GM19328 (cell line): ENCODE data around the gene DUOX1.

Source experiments
- ATAC-seq: cut with Tn5 transposase; IDR thresholded peaks from one replicate; pipeline ENCODE4 v1.9.1; 2021; ENCODE audit warnings: mild to moderate bottlenecking, moderate library complexity; ENCODE audit not compliant: unreplicated experiment

Gene DUOX1

GRCh38 chr15:45139770-45140169 is 10.0 kb downstream of the DUOX1 start:
- ATAC-seq = no peak

- no peak for ATAC-seq
These were observed 10.9 kb downstream of the DUOX1 start for GRCh38 chr15:45140557-45141250.

- ATAC-seq = no peak
These were observed 11.6 kb downstream of the DUOX1 start for GRCh38 chr15:45141386-45141785.

DNA sequence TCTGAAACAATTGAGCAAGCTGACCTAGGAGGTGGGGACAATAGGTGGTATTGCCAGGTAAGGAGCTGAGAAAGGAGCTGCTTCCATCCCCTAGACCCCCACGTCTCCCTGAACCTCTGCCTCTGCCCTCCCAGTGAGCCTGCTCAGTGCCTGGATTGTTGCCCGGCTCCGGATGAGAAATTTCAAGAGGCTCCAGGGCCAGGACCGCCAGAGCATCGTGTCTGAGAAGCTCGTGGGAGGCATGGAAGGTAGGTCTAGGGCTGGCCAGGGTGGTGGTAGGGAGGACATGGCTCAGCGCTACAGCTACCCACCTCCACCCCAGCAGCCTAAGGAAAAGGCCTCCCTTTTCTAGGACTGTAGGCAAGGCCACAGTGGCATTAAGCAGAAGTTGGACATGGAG is 13.3 kb downstream of the DUOX1 start:
- no peak for ATAC-seq

GRCh38 chr15:45143946-45144345 is 14.2 kb downstream of the DUOX1 start:
- no peak for ATAC-seq

GRCh38 chr15:45144775-45145174 is 15.0 kb downstream of the DUOX1 start:
- no peak for ATAC-seq

- no peak for ATAC-seq
These were observed 16.6 kb downstream of the DUOX1 start for GRCh38 chr15:45146405-45146804.

GRCh38 chr15:45147606-45148005 is 17.8 kb downstream of the DUOX1 start:
- ATAC-seq = no peak

DNA sequence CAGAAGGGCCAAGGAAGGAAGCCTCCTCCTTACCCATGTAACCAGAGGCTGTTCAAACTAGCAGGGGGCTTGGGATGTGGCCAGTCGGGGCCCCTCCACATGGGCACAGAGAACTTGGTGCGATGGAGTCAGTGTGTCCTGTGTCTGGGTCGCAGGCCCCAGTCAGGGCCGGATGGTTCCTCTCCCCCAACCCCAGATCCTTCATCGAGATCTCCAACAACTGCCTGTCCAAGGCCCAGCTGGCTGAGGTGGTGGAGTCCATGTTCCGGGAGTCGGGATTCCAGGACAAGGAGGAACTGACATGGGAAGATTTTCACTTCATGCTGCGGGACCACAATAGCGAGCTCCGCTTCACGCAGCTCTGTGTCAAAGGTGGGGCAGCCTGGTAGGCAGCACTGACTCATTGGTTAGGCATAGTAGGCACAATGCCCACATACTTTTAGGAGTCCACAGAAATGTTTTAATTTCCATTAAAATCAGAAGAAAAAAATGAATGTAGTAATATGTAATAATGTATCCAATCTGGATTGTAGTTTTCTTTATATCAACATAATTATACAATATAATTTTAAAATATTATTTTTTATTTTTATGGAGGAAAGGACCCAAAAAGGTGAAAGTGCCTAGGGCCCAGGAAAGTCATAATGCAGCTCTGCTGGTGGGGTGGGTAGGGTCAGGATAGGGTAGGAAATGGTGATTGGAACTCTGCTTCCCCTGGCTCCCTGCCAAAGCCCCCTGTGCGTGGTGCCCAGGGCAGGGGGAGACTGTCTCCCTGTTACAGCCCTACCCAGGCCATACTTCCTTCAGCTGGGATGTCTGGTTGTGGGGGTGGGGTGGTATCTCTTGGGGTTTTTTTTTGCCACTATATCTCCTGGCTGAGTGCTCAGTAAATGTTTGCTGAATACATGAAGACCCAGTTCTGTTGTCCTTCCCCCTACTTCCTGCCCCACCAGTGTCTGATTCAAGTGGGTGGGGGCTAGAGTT is 18.6 kb downstream of the DUOX1 start:
- ATAC-seq = no peak

- ATAC-seq = no peak
These were observed 19.3 kb downstream of the DUOX1 start for GRCh38 chr15:45149060-45149459.

DNA sequence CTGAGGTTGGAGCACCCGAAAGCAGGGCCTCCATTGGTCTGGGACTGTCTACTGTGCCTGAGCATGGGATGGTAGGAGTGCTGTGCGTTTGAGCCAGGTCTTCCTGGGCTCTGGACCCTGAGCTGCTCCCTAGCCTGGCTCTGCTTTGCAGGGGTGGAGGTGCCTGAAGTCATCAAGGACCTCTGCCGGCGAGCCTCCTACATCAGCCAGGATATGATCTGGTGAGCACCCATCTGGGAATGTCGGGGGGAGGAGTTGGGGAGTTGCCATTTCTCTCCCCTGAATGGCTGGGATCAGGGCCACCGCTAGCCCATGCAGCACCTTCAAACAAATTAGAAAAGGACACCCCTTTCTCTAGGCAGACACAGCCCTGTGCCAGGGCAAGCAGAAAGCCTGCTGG is 20.7 kb downstream of the DUOX1 start:
- no peak for ATAC-seq

DNA sequence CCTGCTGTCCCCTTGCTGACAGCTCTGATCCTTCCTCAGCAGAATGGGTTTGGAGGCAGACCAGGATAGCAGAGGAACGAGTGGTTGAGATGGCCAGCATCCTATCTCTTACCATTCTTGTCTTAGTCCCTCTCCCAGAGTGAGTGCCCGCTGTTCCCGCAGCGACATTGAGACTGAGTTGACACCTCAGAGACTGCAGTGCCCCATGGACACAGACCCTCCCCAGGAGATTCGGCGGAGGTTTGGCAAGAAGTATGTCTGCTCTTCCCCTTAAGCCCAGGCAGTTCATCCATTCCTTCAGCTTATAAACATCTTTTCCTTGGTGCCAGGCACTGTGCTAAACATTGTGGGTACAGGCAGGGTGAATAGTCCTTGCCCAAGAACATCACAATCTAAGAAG is 21.2 kb downstream of the DUOX1 start:
- ATAC-seq = no peak

- ATAC-seq = no peak
These were observed 22.4 kb downstream of the DUOX1 start for GRCh38 chr15:45151998-45152828.

GRCh38 chr15:45155739-45156138 is 25.9 kb downstream of the DUOX1 start:
- ATAC-seq = no peak

DNA sequence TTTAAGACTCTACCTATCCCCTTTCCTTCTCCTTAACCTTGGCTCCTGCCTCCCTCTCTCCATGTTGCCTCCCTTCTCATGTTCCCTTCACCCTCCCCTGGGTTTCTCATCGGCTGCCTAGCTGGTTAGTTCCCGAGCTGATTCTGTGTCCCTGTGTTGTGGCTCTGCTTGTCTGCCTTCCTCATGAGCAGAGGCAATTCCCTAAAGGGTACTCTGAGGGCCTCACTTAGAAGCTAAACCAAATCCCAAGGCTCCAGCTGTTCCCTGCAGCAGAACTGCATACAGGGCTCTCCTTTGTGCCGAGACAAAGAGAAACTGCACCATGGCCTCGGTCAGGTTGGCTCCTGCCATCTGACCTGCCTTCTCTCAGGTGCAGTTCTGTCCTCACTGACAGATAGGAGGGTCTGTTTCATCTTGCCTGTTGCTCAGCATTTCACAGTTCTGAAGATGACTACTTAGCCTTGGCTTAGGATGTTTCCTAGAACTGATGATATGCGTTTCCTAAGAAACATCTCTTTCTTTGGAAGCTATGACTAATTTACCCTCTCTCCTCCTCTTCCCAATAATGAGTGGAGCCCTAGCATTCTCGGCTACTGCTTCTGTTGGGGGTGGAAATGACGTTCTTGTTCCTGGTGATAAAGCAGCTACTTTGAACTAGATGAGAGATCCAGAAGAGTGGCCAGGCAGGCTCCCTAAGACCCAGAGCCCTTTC is 27.1 kb downstream of the DUOX1 start:
- no peak for ATAC-seq

- ATAC-seq = no peak
These were observed 28.2 kb downstream of the DUOX1 start for GRCh38 chr15:45157974-45158373.

- no peak for ATAC-seq
These were observed 31.9 kb downstream of the DUOX1 start for GRCh38 chr15:45161666-45162065.

- no peak for ATAC-seq
These were observed 33.1 kb downstream of the DUOX1 start for GRCh38 chr15:45162771-45163507.

GRCh38 chr15:45163508-45163856 is 33.7 kb downstream of the DUOX1 start:
- ATAC-seq = no peak

DNA sequence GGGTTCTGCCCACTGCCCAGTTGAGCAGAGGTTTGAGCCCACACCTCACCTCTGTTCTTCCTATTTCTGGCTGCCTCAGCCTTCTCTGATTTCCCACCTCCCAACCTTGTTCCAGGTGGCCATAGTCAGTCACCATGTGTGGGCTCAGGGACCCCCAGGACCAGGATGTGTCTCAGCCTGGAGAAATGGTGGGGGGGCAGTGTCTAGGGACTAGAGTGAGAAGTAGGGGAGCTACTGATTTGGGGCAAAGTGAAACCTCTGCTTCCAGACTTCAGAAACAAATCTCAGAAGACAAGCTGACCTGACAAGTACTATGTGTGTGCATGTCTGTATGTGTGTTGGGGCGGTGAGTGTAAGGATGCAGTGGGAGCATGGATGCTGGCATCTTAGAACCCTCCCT is 35.1 kb downstream of the DUOX1 start:
- ATAC-seq = no peak
